CD14-positive monocyte (primary cell): ENCODE results near the gene GNPAT. TPM values are rescaled to one million over a fixed set of nuclear protein-coding genes. Genes with fewer than 3 reads are reported as not detected.
A peak's percentile ranks its signal among the peaks of the same experiment; 100 is the strongest.

Source experiments
- DNase-seq, 3 donors: peaks; one replicate each; pipeline ENCODE4 v3.0.0-alpha.2; 2011 to 2022
- H2AFZ ChIP-seq: 2 replicates; pipeline ENCODE4 v1.6.0; 2012; ENCODE audit warnings: mild to moderate bottlenecking, low read depth, low read length, inconsistent platforms; ENCODE audit not compliant: insufficient read depth, poor library complexity, severe bottlenecking
- H3K27ac ChIP-seq, 2 donors: 1 replicate in 1 of 2; 2 replicates in 1 of 2; pipeline ENCODE4 v1.5.1; 2012 to 2013; ENCODE audit warnings: low read length in 2 of 2, control low read depth in 1 of 2, inconsistent platforms in 1 of 2, low read depth in 1 of 2, mild to moderate bottlenecking in 1 of 2
- H3K27me3 ChIP-seq, 2 donors: one replicate each; pipeline versions ENCODE4 v1.6.0 to v1.6.1; 2011 to 2013; ENCODE audit warnings: low read length in 2 of 2; ENCODE audit not compliant: control insufficient read depth in 2 of 2, insufficient read depth in 2 of 2
- H3K36me3 ChIP-seq, 2 donors: replicated peaks in 1 of 2; 1 replicate in 1 of 2; 2 replicates in 1 of 2; pipeline versions ENCODE4 v1.5.1 to v1.6.1; 2012 to 2013; ENCODE audit warnings: low read length in 2 of 2, control low read depth in 1 of 2, inconsistent platforms in 1 of 2, mild to moderate bottlenecking in 1 of 2; ENCODE audit not compliant: insufficient read depth in 2 of 2, control insufficient read depth in 1 of 2
- H3K4me1 ChIP-seq, 2 donors: 1 replicate in 1 of 2; 2 replicates in 1 of 2; pipeline versions ENCODE4 v1.5.1 to v1.6.1; 2012 to 2013; ENCODE audit warnings: low read length in 2 of 2, control low read depth in 1 of 2, inconsistent platforms in 1 of 2, mild to moderate bottlenecking in 1 of 2, moderate library complexity in 1 of 2; ENCODE audit not compliant: insufficient read depth in 2 of 2, control insufficient read depth in 1 of 2
- H3K4me2 ChIP-seq: replicated peaks from 2 replicates; pipeline ENCODE3; 2012; ENCODE audit warnings: low read length, moderate library complexity, mild to moderate bottlenecking; ENCODE audit not compliant: poor library complexity, severe bottlenecking; ENCODE audit errors: extremely low read depth
- H3K4me3 ChIP-seq, 3 experiments: fragments of 200-600 bp in 1 of 3; sonication (generic) in 1 of 3; replicated peaks in 1 of 3; 1 replicate in 2 of 3; 2 replicates in 1 of 3; pipeline ENCODE4 v1.5.1; 2011 to 2013; ENCODE audit warnings: low read length in 3 of 3, mild to moderate bottlenecking in 3 of 3, control low read depth in 2 of 3, low read depth in 2 of 3, inconsistent platforms in 1 of 3, moderate library complexity in 1 of 3
- H3K79me2 ChIP-seq: 2 replicates; pipeline ENCODE4 v1.6.0; 2012; ENCODE audit warnings: mild to moderate bottlenecking, control low read depth, inconsistent platforms, low read length, moderate library complexity; ENCODE audit not compliant: insufficient read depth
- H3K9ac ChIP-seq: 2 replicates; pipeline ENCODE4 v1.6.0; 2017; ENCODE audit warnings: low read length, mild to moderate bottlenecking; ENCODE audit not compliant: insufficient read depth, poor library complexity, severe bottlenecking
- H3K9me3 ChIP-seq, 2 donors: replicated peaks in 1 of 2; 1 replicate in 1 of 2; 2 replicates in 1 of 2; pipeline versions ENCODE4 v1.5.1 to v1.6.1; 2012 to 2013; ENCODE audit warnings: low read length in 2 of 2, control low read depth in 1 of 2; ENCODE audit not compliant: control insufficient read depth in 1 of 2, insufficient read depth in 1 of 2
- H4K20me1 ChIP-seq: 2 replicates; pipeline ENCODE4 v1.6.0; 2012; ENCODE audit warnings: mild to moderate bottlenecking, low read length, control low read depth, moderate library complexity; ENCODE audit not compliant: insufficient read depth
- H3K27ac Mint-ChIP-seq, 7 donors: one replicate each; pipeline ENCODE4 v1.8.0; 2020; ENCODE audit warnings: mild to moderate bottlenecking in 7 of 7, mixed read lengths in 7 of 7, moderate library complexity in 6 of 7, inconsistent platforms in 2 of 7
- H3K27me3 Mint-ChIP-seq, 3 donors: one replicate each; pipeline ENCODE4 v1.8.0; 2021 to 2022; ENCODE audit warnings: low read depth in 3 of 3, mild to moderate bottlenecking in 3 of 3, mixed read lengths in 3 of 3, moderate library complexity in 3 of 3, inconsistent platforms in 1 of 3
- H3K36me3 Mint-ChIP-seq, 2 donors: one replicate each; pipeline ENCODE4 v1.8.0; 2020; ENCODE audit warnings: mixed read lengths in 2 of 2, inconsistent platforms in 1 of 2, mild to moderate bottlenecking in 1 of 2
- H3K4me1 Mint-ChIP-seq: one replicate; pipeline ENCODE4 v1.8.0; 2020; ENCODE audit warnings: mild to moderate bottlenecking, mixed read lengths
- H3K4me3 Mint-ChIP-seq, 2 donors: one replicate each; pipeline ENCODE4 v1.8.0; 2020; ENCODE audit warnings: mild to moderate bottlenecking in 2 of 2, mixed read lengths in 2 of 2, moderate library complexity in 1 of 2
- H3K9me3 Mint-ChIP-seq, 7 donors: one replicate each; pipeline ENCODE4 v1.8.0; 2020 to 2022; ENCODE audit warnings: mixed read lengths in 7 of 7, mild to moderate bottlenecking in 6 of 7, moderate library complexity in 6 of 7, inconsistent platforms in 2 of 7
- WGBS: methylation state at CpG from one replicate; pipeline ENCODE4 v1.1.5; 2013; ENCODE audit warnings: missing lambda C conversion rate; ENCODE audit not compliant: insufficient coverage; 5-methylcytosine and 5-hydroxymethylcytosine counted together
- intact Hi-C, 2 donors: fragments of 100-400 bp; cut with micrococcal nuclease; formaldehyde crosslinking; loops; one replicate each; pipeline versions ENCODE4 v1.15.0 to v1.15.1; 2023
- polyA plus RNA-seq, 3 donors: library from polyadenylated mRNA; depleted of rRNA in 1 of 3; unstranded in 2 of 3; stranded (reverse) in 1 of 3; fragments of 300-500 nt in 2 of 3; fragments of >200 nt in 1 of 3; fragmentation: Illumina TruSeq in 2 of 3; gene quantifications; 1 replicate in 2 of 3; 2 replicates in 1 of 3; pipeline ENCODE4 v1.2.3, GENCODE V29; 2012 to 2021
- TF ChIP-seq, protein P1 (sequence below): fragments of 200-600 bp; IDR thresholded peaks from one replicate; pipeline ENCODE4 v1.8.0; 2022; ENCODE audit warnings: antibody characterized with exemption, mild to moderate bottlenecking

Gene GNPAT
- polyA plus RNA-seq, 3 donors: 20.8 to 40.3 (median 34.8) TPM

DNA sequence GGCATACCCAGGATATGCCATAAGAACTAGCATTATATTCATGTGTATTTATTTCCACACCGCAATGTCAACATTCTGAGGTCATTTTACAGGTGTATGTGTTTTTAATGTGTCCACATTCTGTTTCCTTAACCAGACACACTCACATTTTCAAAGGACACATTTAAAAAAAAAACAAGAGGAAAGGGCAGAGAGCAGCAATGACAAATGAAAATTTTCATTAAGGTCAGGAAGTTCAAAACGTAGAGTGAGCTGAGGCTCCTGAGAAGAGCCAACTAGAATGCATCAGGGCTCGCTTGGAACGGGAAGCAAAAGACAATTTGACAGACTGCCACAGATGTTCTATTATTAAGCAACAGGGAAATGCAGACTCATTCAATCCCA lies 4.8 kb upstream of the GNPAT start:
- no peaks in the 10 kb centered on the region for H3K27me3 ChIP-seq
- peaks cover 7% of the 10 kb centered on the region for H4K20me1 ChIP-seq
- H3K4me3 Mint-ChIP-seq: no peak overlapping the region
- TF ChIP-seq, protein P1, sequence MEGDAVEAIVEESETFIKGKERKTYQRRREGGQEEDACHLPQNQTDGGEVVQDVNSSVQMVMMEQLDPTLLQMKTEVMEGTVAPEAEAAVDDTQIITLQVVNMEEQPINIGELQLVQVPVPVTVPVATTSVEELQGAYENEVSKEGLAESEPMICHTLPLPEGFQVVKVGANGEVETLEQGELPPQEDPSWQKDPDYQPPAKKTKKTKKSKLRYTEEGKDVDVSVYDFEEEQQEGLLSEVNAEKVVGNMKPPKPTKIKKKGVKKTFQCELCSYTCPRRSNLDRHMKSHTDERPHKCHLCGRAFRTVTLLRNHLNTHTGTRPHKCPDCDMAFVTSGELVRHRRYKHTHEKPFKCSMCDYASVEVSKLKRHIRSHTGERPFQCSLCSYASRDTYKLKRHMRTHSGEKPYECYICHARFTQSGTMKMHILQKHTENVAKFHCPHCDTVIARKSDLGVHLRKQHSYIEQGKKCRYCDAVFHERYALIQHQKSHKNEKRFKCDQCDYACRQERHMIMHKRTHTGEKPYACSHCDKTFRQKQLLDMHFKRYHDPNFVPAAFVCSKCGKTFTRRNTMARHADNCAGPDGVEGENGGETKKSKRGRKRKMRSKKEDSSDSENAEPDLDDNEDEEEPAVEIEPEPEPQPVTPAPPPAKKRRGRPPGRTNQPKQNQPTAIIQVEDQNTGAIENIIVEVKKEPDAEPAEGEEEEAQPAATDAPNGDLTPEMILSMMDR: no peak
- peaks cover 59% of the 10 kb centered on the region for H3K79me2 ChIP-seq
- H3K9ac ChIP-seq: no peak overlapping the region
- H3K4me1 ChIP-seq: peaks cover 9 to 14% of the 10 kb centered on the region in 2 donors
- no peak overlapping the region for H3K4me2 ChIP-seq
- H3K9me3 Mint-ChIP-seq: no peaks in the 10 kb centered on the region
- H3K9me3 ChIP-seq: no peaks in the 10 kb centered on the region
- peak overlapping the region in 1 of 2 donors; percentile 4 for H3K27ac ChIP-seq
- no peak overlapping the region for H2AFZ ChIP-seq
- DNase-seq: no peak
- peaks cover 0 to 1% (median 0%) of the 10 kb centered on the region in 3 donors for H3K27me3 Mint-ChIP-seq
- peaks cover 36% of the 10 kb centered on the region for H3K4me1 Mint-ChIP-seq
- H3K27ac Mint-ChIP-seq: peak overlapping the region in 3 of 7 donors; percentile 0 to 19 (median 4)
- intact Hi-C loops: no loop called here
- no CpG with 5 or more reads among the region's 4 CpGs for WGBS
- H3K36me3 Mint-ChIP-seq: peaks cover 52 to 60% of the 10 kb centered on the region in 2 donors
- no peak overlapping the region for H3K4me3 ChIP-seq
- H3K36me3 ChIP-seq: peaks cover 33 to 76% of the 10 kb centered on the region in 2 donors

DNA sequence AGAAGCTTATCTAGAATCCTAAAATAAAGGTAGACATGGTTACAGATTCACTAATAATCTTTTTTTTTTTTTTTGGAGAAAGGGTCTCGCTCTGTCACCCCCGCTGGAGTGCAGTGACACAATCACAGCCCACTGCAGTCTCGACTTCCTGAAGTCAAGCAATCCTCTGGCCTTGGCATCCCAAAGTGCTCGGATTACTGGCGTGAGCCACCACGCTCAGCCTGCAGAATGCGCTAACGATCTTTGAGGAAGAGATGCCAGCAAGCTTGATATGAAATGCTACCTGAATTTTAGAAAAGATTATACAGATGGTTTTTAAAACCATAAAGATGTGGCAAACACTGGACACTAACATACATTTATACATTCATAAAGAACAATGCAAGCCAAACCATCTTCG lies 4.1 kb upstream of the GNPAT start:
- WGBS: 84% methylated on average over 4 of the region's 9 CpGs
- intact Hi-C loops: no loop called here
- no peak overlapping the region for H3K9ac ChIP-seq
- no peaks in the 10 kb centered on the region for H3K9me3 Mint-ChIP-seq
- no peak overlapping the region for H3K27ac ChIP-seq
- peaks cover 40% of the 10 kb centered on the region for H3K4me1 Mint-ChIP-seq
- H3K79me2 ChIP-seq: peaks cover 66% of the 10 kb centered on the region
- H3K4me1 ChIP-seq: peaks cover 14 to 19% of the 10 kb centered on the region in 2 donors
- no peaks in the 10 kb centered on the region for H3K9me3 ChIP-seq
- no peak overlapping the region for H3K4me3 ChIP-seq
- no peak overlapping the region for H3K4me3 Mint-ChIP-seq
- H3K4me2 ChIP-seq: no peak overlapping the region
- H4K20me1 ChIP-seq: peaks cover 7% of the 10 kb centered on the region
- H3K27ac Mint-ChIP-seq: no peak overlapping the region
- peaks cover 0 to 2% (median 0%) of the 10 kb centered on the region in 3 donors for H3K27me3 Mint-ChIP-seq
- H3K36me3 ChIP-seq: peaks cover 28 to 68% of the 10 kb centered on the region in 2 donors
- TF ChIP-seq, protein P1: no peak
- peaks cover 47 to 54% of the 10 kb centered on the region in 2 donors for H3K36me3 Mint-ChIP-seq
- H2AFZ ChIP-seq: no peak overlapping the region
- no peak for DNase-seq
- H3K27me3 ChIP-seq: no peaks in the 10 kb centered on the region
